ENCODE results near the gene CYP8B1.
"Not testable (repeated sequence)": the region's sequence is repeated elsewhere in the genome, so short reads cannot be mapped to it uniquely, and the experiment has no call there.

Gene CYP8B1

DNA sequence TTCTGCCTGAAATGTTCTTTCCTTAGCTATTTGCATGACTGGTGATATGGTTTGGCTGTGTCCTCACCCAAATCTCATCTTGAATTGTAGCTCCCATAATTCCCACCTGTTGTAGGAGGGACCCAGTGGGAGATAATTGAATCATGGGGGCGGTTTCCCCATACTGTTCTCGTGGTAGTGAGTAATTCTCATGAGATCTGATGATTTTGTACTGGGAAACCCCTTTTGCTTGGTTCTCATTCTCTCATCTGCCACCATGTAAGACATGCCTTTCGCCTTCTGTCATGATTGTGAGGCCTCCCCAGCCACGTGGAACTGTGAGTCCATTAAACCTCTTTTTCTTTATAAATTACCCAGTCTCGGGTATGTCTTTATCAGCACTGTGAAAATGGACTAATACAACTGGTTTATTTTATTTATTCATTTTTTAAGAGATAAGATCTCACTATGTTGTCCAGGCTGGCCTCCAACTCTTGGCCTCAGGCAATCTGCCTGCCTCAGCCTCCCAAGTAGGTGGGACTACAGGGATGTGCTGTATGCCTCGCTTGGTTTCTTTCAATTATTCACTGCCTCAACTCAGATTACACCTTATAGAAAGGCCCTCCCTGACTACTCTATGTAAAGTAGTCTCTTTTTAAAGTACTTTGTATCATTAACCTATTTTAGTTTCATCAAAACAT is 7.7 kb upstream of the CYP8B1 start:
- not testable (repeated sequence) for DNase-seq

DNA sequence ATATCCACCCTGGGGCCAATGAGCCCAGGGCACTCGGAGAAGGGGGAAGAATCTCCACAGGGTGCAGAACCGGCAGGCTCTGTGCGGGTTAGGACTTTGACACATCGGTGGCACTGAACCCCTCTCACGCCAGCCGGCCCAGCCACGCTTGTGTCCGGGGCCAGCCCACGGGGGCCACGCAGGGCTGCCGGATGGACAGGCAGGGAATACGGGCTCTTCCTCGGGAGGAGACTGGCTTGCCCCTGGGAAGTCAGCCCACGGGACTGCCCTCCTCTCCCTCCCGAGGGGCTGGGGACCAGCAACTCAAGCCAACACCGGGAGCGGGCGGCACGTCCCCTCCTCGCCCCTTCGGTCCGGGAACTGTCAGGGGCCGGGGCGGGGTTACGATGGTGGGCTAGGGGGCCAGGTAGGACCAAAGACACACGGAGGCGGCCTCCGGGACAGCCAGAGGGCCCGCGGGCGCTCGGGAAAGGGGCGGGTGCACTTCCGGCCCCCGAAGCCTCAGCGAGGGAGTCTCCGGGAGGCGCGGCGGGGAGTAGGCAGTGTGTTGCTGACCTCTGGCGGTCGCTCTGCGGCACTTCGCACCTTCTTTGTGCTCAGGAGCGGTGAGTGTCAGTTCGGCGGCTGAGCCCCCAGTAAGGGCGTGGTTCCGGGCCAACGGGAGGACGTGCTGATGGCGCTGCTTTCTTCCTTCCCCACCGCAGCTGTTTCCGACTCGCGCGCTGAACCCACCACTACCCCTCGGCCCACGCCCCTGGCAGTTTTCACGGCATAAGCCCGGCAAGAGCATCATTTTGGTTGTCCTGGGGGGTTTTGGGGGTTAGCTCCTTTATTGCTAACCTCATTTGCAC is 5.1 kb upstream of the CYP8B1 start:
- DNase-seq, result peak; percentile 79

DNA sequence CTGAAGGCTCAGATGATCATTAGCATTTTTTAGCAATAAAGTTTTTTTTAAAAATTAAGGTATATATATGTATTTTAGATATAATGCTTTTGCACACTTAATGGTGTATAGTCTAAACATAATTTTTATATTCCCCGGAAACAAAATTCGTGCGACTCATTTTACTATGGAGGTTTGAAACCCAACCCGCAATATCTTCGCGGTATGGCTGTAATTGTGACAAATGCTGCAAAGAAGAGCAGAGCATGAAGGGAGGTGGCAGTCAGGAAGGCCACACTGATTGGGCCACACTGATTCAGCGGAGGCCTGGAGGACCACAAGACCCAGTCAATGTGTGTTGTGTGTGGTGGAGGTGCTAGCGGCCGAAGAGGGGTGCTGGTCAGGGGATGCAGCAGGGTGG is 4.5 kb upstream of the CYP8B1 start:
- DNase-seq, result no peak

DNA sequence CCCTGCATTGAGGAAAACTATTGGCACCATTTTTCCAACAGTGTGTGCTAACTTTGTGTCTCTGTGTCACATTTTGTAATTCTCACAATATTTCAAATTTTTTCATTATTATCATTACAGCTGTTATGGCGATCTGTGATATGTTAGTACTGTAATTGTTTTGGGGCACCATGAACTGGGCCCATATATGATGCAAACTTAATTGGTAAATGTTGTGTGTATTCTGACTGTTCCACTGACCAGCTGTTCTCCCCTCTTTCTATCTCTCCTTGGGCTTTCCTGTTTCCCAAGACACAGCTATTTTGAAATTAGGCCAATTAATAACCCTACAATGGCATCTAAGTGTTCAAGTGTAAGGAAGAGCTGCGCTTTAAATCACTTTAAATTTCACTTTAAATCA is 2.2 kb upstream of the CYP8B1 start:
- DNase-seq, result no peak

DNA sequence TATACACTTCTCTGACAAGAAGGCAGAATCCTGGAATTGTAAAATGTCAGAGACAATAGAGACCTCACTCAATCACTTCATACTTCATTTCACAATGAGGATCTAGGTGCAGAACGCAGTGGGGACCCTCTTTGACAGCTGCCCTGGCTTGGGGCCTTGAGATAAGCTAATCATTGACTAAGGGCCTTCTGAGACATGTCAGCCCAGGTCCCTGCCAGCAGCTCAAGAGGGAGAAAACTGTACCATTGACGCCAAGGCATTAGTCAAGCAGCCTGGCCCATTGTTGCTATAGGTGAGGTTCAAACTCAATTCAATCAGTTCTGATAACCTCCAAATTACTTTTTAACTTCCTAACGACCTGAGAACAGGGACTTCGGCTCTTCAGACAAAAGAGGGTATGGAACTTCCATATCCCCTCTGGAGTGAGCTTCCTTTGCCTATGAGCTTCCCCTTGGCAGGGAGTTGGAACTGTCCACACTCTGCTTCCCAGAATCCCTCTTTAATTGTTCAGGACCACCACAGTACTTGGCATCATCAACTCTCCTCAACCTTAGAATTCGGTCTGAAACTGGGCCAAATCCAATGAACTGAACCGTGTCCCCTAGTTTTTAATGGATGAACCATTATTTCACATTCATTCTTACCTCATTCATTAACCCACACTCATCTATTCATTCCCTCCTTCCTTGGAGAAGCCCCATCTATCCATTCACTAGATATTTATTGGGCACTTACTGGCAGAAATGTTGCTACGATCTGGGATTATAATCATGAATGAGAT is 1.5 kb upstream of the CYP8B1 start:
- no peak for DNase-seq

DNA sequence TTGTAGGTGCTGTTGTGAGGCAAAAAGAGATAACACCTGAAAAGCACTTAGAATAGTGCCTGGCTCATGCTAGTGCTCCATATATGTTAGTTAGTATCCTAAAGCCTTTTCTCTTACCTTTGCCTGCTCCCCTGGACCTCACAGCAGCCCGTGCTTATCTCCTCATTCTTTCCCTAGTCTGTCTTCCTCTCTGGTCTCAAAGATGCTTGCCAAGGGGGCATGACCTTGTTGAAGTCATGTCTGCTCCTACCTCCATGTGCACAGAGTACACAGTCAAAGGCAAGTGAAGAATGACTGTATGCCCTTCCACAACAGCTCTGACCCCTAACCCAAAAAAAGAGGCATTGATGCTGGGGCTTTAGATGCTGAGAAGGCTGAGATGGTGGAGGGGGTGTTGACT is 722 bp upstream of the CYP8B1 start:
- no peak for DNase-seq

DNA sequence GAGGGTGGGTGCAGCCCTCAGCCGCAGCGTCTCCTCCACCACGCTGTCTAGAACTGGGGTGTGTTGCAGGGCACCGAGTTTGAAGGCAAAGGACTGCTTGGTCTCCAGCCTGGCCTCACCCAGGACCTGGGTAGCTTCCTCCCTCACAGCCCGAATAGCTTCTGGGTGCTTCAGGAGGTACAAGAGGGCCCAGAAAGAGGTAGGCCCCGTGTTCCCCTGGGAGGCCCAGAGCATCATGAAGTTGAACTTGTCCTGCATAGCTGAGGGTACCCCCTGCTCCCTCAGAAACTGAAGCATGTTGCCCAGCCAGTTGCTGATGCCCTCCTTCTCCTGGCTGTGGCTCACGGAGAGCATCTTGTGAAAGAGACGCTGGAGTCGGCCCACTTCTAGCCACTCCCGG is 930 bp downstream of the CYP8B1 start:
- no peak for DNase-seq

DNA sequence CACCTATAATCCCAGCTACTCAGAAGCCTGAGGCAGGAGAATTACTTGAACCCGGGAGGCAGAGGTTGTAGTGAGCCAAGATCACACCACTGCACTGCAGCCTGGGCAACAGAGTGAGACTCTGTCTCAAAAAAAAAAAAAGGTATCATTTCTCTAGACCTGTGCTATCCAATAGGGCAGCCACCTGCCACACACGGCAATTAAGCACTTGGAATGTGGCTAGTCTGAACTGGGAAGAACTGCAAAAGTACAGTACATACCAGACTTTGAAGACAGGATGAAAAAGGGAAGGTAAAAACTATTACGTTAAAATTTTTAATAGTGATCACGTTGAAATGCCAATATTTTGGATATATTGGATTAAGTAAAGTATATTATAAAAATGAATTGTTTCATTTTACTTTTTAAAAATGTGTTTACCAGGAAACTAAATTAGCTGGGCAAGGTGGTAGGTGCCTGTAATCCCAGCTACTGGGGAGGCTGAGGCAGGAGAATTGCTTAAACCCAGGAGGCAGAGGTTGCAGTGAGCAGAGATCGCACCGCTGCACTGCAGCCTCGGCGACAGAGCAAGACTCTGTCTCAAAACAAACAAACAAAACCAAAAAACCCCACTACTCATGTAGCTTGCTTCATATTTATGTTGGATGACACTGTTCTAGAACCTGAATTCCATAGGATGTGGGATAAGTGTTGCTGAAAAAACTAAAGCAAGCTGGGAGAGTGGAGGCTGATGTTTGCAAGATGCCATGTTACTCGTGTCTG is 2.3 kb downstream of the CYP8B1 start:
- no peak for DNase-seq

DNA sequence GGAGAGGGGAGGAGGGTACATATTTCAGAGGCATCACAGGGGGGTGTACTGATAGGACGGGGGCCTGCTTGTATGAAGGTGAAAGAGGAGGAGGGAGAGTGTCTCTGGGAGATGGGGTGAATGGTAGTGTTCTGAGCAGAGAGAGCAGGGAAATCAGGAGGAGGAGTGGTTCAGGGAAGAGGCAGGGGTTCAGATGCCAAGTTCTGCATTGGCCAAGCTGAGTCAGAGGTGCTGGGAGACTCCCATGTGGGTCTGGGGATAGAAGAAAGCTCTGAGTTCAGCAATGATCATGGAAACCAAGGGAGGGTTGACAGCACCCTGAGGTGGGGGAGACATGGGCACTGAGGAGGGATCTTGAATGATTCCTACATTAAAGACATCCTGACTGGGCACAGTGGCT is 3.0 kb downstream of the CYP8B1 start:
- DNase-seq, result no peak

DNA sequence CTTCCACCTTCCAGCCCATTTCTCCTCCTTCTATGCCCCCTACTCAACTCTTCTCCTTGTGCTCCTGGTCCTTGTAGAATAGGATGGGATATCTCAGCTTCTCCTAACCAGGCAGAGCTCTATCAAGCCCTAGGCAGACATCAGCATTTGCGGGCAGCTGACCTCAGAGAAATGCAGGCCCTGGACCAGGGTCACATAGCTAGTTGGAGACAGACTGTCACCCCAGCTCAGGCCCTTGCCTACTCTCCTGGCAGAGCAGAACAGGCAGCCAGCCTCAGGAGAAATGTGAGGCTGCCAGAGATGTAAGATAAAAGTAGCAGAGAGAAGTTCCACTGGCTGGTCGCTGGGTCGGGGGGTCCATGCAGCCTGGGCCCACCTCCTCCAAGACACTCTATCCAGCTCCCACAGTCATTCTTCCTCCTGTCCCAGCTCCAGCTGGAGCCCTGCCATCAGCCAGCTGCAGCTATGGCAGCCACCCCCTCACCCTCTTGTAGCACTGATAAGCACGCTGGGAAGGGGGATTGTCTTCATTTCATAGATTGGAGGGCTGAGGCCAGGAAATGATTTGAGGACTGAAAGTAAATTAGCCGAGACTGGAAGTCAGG is 4.0 kb downstream of the CYP8B1 start:
- no peak for DNase-seq

DNA sequence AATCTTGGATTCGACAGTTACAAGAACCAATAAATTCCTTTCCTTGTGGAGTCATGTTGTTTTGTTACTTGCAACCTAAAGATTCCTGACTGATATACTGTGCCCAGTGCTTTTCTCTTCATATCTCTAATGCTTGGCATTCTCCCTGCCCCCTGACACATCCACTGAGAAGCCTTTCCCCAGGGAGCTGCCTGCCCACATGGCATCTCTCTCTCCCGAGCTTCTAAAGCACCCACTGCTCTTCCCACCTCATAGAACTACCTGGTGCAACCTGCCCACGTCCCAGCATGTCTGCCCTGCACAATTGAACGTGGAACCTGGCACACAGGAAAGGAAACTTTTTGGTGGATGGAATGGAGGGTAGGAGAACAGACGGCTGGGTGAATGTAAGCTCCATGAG is 6.8 kb downstream of the CYP8B1 start:
- no peak for DNase-seq

DNA sequence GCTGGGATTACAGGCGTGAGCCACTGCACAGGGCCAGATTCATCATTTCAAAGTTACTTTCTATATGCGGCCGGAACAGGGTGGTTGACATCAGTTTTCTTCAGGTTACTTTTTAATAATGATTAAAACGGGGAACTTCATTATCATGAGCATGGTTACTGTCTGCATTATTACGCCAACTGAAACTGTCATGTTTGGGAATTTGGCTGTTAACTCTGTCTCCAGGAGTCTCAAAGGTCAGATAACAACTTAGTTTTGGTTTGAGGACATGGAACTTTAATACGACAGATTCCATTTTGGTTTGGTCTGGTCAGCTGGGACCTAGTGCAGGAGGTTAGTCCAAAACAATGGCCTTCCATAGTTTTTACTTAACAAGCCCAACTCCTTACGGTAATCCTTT is 8.5 kb downstream of the CYP8B1 start:
- DNase-seq, result no peak

DNA sequence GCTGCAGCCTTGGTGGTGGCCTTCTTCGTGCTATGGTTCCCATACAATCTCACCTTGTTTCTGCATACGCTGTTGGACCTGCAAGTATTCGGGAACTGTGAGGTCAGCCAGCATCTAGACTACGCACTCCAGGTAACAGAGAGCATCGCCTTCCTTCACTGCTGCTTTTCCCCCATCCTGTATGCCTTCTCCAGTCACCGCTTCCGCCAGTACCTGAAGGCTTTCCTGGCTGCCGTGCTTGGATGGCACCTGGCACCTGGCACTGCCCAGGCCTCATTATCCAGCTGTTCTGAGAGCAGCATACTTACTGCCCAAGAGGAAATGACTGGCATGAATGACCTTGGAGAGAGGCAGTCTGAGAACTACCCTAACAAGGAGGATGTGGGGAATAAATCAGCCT is 10.4 kb downstream of the CYP8B1 start:
- DNase-seq, result no peak

DNA sequence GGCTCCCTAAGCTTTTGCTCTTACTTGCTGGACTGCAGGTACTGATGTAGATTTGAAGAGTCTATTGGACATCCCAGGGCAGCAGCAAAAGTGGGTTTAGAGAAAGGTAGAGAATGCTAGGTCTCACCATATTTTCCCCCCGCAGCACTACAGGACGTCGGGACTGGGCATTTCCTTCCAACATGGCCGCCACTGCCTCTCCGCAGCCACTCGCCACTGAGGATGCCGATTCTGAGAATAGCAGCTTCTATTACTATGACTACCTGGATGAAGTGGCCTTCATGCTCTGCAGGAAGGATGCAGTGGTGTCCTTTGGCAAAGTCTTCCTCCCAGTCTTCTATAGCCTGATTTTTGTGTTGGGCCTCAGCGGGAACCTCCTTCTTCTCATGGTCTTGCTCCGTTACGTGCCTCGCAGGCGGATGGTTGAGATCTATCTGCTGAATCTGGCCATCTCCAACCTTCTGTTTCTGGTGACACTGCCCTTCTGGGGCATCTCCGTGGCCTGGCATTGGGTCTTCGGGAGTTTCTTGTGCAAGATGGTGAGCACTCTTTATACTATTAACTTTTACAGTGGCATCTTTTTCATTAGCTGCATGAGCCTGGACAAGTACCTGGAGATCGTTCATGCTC is 11.2 kb downstream of the CYP8B1 start:
- no peak for DNase-seq

DNA sequence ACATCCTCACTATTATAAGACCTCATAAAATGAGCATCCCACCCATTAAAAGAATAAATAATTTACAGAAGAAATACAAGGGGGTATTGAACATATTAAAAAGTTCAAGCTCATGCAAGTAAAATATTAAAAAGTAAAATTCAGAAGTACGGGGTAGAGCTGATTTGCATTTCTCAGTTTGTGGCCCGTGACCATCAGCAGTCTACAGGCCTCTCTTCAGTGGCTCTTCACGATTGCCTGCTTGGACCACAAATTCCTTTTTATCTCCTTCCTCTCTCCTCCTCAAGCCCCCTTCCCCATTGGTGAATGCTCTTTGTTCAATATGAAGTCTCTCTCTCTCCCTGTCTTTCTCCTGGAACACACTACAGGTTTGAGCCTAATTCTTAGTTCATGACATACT is 19.1 kb downstream of the CYP8B1 start:
- DNase-seq, result no peak

DNA sequence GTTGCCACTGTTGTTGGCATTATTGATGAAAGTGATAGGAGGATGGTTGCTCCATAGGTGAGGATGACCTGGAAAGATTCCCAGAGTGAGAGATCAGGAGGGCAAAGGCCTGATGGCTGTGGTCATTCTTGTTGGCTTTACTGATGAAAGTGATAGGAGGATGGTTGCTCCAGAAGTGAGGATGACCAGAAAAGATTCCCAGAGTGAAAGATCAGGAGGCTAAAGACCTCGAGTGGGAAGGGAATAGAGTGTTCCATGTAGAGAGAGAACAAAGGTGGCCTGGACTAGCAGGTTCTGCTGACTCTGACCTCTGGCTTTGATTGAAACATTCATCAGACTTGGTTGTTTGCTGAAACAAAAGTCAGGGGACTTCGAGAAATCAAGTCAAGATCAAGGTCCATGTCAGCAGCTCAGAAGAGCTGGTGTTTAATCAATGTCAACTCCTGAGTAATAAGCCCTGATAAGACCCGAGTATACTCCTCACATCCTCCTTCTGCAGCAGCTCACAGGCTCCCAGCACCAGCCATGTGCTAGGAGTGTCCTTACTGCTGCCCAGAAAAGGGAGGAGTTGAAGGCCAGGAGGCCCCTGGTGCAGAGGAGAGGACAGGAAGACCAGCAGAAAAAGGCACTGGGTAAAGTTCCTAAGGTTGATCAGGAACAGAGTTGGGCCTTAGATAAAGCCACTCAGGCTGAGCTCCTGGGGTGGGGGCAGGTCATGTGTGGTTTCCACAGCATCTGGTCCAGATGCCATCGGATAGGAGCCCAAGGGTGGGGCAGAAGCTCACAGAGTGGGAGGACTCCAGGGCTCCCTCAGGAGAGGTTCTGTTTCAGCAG is 19.9 kb downstream of the CYP8B1 start:
- no peak for DNase-seq

DNA sequence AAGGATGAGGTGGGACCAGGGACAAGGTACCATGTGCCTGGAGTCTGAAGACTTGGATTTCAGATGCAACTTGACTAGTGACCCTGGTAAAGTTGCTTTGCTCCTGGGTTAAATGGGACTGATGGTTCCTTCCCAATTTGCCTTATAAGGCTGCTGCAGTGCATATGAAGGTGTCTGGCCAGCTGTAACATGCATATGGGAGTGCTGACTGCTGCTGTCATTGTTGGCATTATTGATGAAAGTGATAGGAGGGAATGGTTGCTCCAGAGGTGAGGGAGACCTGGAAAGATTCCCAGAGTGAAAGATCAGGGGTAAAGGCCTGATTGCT is 20.5 kb downstream of the CYP8B1 start:
- no peak for DNase-seq

DNA sequence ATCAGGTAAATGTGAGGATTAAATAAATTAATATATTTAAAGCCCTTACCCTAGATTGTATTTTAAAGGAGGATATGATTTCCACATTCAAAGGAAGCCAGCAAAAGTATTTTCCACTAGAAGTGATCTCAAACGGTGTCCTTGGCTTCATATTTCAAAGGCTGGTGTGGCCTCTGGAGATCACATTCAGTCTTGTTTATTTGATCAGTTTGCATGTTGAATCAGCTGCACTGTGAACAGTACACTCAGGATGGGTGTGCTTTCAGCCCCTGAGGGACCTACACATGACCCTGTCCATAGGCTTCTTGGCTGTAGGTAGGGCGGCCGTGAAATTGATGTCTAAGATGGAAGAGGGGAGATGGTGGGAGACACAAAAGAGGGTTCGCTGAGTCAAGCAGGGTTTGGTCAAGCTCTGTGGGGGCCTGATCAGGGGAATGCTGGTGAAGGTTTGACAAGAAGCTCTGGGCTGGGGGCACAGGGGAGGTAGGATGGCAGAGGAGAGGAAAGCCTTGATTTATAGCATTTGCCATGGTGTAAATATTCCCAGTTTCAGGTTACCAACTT is 21.9 kb downstream of the CYP8B1 start:
- no peak for DNase-seq

DNA sequence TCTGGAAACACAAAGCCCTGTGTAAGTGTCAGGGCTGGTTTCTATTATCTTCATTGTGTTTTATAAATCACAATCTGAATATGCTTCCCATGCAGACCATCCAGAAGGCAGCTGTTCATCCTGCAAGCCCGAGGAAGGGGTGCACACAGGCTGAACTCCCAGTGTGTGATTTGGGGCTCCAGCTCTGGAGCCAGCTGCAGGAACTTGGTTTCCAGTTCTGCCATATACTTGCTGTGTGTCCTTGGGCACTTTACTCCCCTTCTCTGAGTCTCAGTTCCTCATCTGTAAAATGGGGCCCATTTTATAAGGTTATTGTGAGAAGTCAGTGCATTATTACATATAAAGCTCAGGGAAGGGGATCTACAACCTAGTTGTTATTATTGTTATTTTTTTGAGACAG is 22.6 kb downstream of the CYP8B1 start:
- DNase-seq, result no peak

DNA sequence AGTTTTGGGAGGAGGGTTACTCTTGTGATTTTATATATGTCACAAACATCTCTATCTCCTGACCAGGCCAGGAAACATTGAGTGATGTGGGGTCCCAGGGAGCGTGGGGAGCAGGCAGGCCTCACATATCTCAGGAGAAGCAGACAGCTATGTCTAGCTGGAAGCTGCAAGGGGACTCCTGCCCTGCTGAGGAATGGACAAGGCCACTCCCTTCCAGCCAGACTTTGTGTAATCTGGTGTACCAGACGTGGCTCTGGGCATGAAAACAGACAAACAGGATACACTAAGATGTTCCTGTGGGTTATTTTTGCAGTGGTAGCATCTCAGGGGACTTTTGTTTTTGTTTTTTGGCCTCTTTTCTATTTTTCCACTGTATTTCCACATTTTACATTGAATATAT is 23.2 kb downstream of the CYP8B1 start:
- no peak for DNase-seq

DNA sequence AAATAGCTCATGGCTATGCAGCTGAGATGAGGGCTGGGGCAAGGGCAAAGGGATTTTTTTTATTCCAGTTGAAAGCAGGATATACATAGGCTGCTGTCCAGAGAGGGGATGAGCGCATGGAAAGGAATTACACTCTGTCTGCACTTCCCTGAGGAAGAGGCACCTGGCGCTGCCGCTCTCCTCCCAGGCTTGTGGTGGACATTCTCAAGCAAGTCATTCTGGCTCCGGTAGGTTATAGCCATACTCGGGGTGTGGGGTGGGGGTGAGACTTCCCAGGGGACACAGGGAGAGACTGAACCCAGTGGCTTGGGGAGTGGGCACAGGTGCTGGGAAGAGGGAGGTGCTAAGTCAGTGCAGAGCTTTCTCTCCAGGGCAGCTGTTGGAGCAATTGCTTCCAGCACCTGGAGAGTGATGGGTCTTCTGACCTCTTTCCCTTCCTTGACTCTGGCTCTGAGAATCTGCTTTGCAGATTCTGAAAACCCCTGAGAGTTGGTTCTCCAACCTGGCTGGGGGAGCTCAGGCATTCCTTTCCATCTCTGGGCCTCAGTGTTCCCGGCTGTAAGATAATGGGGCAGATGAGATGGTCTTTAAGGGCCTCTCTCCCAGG is 24.3 kb downstream of the CYP8B1 start:
- DNase-seq, result no peak

Measured in activated effector memory CD4-positive, alpha-beta T cell treated with Interleukin-2 at 50 U/mL for 16 hours (primary cell).